ENCODE measurements around the gene ARL11.
"Not testable (repeated sequence)": the region's sequence is repeated elsewhere in the genome, so short reads cannot be mapped to it uniquely, and the experiment has no call there.

Gene ARL11

DNA sequence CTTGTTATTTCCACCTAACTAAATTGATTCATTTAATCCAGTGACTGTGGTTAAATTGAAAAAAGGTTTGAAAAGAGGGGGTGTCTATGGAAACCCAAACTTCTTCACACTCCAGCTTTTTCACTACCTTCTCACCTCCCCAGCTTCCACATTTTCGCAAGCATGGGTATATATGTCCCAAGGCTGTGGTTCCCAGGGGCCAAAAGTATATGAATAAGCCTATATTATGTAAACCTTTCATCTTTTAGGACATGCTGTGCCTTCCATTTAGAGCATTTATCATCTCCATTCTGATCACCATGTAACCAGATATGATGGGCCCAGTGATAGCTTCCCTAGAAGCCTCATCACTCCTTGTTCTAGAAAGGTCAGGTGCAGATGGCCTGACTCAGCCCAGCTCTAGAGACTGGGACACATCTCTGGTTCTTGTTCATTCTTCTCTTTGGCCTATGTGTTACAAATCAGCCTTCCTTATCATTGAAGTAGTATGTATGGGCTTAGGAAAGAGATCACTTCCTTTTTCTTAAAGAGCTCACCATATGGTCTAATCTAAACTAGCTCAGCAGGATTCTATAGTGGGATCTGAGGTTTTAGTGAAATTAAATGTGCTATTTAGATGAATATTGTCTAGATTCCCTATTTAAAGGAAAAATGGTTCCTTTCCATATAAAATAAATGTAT is 19.5 kb upstream of the ARL11 start:
- DNase-seq (ENCODE audit: low read depth, low spot score), result no peak
- no peak overlapping the region for H3K4me3 ChIP-seq (ENCODE audit: low read length)

DNA sequence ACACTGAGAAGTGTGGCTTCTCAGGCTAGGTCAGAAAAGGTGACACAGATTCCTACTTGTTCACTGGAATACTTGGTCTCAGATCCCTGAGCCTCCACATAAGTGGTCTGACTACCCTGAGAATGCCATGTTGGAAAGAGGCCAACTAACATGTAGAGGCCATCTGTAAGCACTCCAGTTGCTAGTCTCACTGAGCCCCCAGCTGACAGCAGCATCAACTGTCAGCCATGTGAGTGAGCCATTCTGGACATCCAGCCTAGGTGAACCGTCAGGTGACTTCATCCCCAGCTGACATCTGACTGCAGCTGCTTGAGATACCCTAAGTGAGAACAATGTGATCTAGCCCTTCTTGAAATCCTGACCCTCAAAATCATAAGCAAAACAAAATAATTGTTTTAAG is 18.1 kb upstream of the ARL11 start:
- H3K4me3 ChIP-seq (ENCODE audit: low read length), result no peak overlapping the region
- DNase-seq (ENCODE audit: low read depth, low spot score), result no peak

DNA sequence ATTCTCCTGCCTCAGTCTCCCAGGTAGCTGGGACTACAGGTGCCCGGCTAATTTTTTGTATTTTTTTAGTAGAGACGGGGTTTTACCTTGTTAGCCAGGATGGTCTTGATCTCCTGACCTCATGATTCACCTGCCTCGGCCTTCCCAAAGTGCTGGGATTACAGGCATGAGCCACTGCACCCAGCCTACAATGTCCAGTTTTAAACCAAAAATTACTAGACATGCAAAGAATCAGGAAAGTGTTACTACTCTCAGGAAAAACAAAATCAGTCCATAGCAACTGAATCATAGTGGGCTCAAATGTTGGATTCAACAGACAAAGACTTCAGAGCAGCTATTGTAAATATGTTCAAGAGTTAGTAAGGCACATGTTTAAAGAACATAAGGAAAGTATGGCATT is 16.3 kb upstream of the ARL11 start:
- DNase-seq (ENCODE audit: low read depth, low spot score); H3K4me3 ChIP-seq (ENCODE audit: low read length): not testable (repeated sequence)

DNA sequence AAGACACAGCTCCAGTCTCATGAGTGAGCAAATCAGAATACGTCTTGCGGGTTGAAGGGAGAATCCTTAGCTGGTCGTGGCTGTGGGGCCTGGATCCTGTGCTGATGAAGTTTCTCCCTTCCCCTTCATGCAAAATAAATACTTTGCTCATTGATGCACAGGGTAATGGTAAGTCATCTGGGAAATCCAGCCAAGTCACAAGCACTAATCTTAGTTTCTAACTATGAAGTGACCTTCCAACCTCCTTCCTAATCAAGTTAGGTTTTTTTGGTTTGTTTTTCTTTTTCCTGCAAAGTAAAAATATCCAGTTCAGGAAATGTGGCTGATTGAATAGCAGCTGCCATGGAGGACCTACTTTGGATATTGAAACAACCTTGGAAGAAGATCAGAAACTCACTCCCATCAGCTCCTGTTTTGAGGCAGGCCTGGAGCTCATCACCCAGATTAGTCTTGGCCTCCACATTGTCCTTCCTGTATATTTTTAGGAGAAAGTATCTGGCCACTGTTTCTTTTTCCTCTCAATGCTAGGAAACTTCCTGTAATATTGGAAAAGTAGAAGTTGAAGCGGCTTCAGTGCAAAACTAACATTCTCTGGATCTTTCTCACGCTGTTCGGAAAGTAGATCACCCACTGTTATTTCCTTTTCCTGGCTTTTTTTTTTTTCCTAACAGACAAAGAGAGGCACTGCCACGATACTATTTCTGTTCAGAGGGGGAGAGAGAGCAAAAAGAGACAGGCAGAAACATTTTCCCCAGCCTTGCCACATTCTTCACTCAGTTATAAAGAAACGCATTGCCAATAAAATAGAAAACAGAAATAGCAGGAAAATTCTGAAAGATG is 12.3 kb upstream of the ARL11 start:
- DNase-seq (ENCODE audit: low read depth, low spot score), result no peak
- H3K4me3 ChIP-seq (ENCODE audit: low read length), result no peak overlapping the region

DNA sequence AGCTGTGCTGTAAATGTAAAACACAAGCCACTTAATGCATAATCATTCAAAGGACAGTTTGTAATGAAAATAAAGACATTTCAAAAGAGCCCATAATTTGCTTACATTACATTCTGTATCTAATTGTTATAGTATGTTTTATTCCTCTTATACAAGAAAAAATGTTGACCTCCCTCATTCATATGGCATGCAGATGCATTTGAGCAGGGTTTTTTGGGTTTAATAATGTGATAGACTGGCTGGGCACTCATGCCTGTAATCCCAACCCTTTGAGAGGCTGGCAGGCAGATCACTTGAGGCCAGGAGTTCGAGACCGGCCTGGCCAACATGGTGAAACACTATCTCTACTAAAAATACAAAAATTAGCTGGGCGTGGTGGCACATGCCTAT is 11.6 kb upstream of the ARL11 start:
- no peak for DNase-seq (ENCODE audit: low read depth, low spot score)
- H3K4me3 ChIP-seq (ENCODE audit: low read length), result no peak overlapping the region

DNA sequence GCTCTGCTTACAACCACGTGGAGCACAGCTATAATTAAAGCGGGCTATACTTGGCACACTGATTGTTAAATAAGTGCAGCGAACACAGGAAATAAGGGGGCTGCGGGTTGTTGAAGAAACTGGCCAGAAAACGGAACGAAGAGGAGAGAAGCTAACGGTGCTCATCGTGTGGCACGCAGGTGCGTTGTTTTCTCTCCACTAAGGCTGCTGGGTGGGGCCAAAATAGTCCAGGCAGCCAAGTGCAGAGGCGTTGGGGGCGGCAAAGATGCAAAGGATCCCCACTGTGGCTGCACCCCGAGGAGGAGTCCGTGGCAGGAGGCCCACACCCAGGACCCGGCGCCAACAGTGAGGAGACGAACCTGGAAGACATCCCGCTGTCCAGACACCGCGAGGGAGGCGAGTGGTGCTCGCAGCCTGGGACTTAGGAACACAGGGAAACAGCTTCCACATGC is 8.1 kb upstream of the ARL11 start:
- DNase-seq (ENCODE audit: low read depth, low spot score), result no peak

DNA sequence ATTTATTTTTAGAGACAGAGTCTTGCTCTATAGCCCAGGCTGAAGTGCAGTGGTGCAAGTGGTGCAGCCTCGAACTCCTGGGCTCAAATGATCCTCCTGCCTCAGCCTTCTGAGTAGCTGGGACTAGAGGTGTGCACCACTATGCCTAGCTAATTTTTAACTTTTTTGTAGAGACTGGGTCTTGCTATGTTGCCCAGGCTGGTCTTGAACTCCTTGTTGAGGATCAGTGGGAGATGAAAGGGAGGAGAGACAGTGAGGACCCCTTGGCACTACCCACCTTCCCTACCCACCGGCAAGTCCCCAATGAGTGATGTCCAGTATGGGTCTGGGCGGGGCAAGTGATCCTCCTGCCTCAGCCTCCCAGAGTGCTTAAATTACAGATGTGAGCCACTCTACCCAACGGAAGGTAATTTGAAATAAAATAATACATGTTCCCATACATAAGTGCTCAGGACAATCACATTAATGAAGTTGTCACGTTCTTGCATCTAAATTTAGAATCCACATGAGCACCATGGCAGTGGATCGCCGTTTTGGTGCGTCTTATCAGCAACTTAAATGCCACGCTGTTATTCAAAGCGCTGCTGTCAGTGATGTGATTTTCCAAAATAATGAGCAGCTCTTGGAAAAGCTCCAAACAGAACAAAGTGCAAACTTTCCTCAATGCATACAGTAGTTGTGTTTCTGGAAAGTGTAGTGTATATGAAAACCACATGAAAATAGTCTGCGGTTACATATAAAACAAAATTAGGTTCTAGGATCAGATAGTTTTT is 5.9 kb upstream of the ARL11 start:
- no peak overlapping the region for H3K4me3 ChIP-seq (ENCODE audit: low read length)

More for the DNA sequence above, 8.1 kb upstream of the ARL11 start:
- H3K4me3 ChIP-seq (ENCODE audit: low read length), result no peak overlapping the region

DNA sequence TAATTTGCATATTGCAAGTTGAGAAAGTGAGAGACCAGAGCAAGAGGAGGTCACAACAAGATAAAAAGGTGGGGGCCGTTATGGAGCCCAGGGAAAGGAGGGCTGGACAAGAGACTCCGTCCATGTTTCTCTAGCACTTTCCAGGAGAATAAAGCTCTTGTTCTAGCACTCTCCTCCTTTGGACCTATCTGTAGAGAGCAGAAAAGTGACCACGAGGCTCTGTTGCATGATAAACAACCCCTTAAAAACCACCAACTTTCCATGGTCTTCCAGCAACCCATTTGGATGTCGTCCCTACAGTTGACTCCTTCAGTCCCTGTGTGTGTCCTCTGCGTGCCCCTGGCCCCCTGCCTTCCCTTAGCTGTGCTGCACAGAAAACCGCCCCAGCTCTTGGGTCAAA is 4.1 kb upstream of the ARL11 start:
- no peak for DNase-seq (ENCODE audit: low read depth, low spot score)
- H3K4me3 ChIP-seq (ENCODE audit: low read length), result no peak overlapping the region

More for the DNA sequence above, 5.9 kb upstream of the ARL11 start:
- no peak for DNase-seq (ENCODE audit: low read depth, low spot score)

DNA sequence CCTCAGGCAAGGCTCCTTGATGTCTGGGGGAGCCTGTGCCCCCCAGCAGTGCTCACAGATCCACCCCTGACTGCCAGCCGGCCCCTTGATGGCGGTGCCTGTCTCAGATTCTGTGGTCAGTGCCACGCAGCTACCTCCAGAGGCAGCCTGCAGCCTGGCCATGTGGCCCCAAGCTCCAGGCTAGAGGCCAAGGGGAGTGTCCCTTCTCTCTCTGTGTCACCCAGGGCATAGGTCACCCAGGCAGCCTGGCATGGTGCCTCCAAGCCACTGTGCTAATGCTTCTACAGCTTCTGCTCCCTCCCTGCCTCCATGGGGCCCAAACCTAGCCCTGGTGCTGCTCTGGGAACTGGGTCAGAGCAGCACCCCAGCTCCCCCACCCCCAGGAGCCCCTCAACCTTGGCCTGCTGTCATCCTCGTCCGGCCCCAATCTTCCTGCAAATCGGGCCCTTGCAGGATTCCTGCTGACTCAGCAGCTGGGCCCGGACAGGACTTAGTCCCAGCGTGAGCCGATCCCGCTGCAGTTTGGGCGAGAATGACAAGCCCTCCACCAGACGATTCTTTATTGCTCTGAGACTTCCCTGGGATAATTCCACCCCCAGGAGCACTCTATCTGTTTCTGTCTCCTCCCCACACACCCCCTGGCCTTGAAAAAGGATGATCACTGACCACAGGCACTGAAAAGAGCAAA is 2.8 kb upstream of the ARL11 start:
- no peak overlapping the region for H3K4me3 ChIP-seq (ENCODE audit: low read length)
- DNase-seq (ENCODE audit: low read depth, low spot score), result no peak

DNA sequence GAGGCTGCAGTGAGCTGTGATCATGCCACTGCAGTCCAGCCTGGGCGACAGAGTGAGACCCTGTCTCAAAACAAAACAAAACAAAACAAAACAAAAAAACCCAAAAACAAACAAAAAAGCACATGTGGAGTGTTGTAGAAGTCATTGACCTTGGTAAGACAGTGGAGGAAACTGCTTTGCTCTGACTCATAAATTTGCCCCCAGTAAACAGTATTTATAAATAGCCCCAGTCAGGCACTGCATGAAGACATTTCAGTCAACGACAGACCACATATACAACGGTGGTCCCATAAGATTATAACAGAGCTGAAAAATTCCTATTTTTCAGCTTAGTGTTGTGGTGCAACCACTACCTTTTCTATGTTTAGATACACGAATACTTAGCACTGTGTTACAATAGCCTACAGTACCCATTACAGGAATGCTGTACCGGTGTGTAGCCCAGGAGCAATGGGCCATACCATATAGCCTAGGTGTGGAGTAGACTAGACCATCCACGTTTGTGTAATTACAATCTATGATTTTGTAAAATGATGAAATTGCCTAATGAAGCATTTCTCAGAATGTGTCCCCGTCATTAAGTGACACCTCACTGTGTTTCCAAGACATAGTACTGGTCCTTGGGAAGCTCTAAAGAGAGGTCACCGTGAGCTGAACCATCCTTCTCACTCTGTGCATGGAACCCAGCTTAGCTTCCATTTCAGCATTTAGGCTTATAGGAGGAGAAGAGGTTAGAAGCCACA is 1.1 kb downstream of the ARL11 start:
- no peak overlapping the region for H3K4me3 ChIP-seq (ENCODE audit: low read length)

DNA sequence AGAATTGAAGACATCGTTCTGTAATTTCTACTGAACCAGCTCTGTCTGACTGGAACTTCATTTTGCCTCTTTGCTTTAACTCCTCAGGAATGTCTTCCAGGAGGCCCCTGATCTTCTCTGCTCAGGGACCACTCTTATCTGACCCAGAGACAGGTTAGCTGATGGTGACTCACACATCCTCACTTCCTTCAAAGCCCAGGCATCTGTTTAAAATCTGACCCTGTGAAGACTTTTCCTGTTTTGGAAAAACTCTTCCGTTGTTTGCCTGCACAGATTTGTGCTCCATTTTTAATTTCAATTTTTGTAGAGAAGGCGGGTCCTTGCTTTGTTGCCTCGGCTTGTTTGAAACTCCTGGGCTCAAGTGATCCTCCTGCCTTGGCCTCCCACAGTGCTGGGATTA is 1.6 kb downstream of the ARL11 start:
- no peak for DNase-seq (ENCODE audit: low read depth, low spot score)
- H3K4me3 ChIP-seq (ENCODE audit: low read length), result no peak overlapping the region

More for the DNA sequence above, 1.1 kb downstream of the ARL11 start:
- DNase-seq (ENCODE audit: low read depth, low spot score), result no peak

DNA sequence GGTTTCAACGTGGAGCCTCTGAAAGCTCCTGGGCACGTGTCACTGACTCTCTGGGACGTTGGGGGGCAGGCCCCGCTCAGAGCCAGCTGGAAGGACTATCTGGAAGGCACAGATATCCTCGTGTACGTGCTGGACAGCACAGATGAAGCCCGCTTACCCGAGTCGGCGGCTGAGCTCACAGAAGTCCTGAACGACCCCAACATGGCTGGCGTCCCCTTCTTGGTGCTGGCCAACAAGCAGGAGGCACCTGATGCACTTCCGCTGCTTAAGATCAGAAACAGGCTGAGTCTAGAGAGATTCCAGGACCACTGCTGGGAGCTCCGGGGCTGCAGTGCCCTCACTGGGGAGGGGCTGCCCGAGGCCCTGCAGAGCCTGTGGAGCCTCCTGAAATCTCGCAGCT is 2.3 kb downstream of the ARL11 start:
- no peak overlapping the region for H3K4me3 ChIP-seq (ENCODE audit: low read length)
- DNase-seq (ENCODE audit: low read depth, low spot score), result no peak

DNA sequence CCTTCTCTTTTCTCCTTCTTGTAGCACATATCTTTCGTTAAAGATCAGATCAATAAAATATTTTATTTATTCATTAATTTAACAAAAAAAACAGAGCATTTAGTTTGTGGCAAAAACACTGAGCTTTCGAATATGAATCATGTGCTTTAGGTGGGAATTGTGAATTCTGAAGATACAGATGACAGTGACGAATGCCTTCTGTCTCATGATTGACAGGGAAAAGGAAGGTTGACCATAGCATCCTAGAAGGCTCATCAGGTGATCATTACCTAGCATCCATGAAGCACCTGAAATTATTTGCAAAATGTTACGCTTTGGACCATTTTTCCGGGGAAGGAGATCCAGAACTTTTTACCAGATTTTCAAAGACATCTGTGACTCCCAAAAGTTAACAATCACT is 3.8 kb downstream of the ARL11 start:
- H3K4me3 ChIP-seq (ENCODE audit: low read length), result no peak overlapping the region
- DNase-seq (ENCODE audit: low read depth, low spot score), result no peak

DNA sequence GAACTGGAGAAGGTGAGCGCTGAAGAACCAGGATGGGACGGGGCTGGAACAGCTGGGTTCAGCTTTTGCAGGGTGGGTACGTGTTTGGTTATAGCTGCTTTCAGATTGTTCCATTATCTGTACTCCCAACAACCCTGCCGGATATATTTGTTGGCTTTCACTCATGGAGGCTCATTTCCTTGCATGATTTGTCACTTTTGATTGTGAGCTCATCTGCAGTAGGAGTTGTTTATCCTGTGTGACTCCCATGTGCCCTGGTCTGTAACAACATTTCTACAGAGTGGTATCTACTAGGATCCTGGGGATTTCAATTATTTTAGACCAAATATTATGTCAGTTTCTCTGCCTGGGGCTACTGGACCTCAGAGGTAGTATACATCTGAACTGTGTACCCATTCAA is 5.4 kb downstream of the ARL11 start:
- no peak for DNase-seq (ENCODE audit: low read depth, low spot score)

DNA sequence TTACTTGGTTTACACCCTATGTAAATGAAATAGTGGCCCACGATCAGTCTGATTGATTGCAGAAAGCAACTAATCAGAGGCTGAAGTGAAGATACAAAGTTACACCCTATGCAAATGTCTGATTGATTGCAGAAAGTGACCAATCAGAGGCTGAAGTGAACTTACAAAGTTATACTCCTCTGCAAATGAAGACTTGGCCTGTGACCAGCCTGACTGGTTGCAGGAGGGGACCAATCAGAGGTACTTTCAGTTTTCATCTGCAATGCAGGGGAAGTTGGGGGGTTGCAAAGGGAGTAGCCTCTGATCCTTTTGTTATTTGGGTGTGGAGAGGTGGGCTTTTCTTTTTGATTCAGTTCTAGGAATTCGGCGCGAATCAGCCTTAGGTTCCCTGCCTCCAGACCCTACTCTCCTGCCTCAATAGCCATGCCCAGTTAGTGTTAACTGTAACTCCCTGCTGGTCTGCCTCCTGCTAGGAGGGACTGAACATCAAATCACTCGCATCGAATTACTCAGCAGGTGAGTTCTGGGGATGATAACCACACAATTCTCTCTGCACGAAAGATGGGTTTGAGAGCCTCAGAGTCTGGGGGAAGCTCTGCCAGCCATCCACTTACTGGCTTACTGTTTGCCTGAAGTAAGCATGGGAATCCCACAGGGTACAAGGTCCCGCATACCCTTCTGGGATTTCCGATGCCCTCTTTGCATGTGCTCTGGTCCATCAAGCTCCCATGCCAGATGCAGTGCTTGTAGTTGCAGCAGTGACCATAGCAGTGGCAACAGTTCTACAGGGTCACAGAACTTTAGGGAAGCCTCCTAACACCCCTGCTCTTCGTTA is 7.5 kb downstream of the ARL11 start:
- peak; percentile 52 for DNase-seq (ENCODE audit: low read depth, low spot score)

More for the DNA sequence above, 5.4 kb downstream of the ARL11 start:
- no peak overlapping the region for H3K4me3 ChIP-seq (ENCODE audit: low read length)

DNA sequence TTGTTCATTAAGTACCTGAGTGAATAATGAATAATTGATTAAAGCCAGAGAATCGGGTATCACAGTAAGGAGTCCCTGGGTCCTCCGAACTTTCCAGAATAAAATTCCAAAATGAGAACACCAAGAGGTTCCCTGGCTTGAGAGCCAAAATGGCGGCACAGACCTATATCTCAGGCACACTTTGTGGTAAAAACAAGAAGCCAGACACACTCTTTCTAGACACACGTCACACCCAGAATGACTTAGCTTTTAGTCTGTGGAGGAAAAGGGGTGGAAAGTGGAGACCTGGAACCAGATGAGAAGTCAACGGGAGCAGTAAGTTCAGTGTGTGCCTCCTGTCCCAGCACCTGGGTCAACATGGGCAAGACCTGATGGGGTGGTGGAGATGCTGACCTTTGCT is 8.4 kb downstream of the ARL11 start:
- no peak overlapping the region for H3K4me3 ChIP-seq (ENCODE audit: low read length)

More for the DNA sequence above, 7.5 kb downstream of the ARL11 start:
- H3K4me3 ChIP-seq (ENCODE audit: low read length), result no peak overlapping the region; the same call in 1 of the 2 replicates

DNA sequence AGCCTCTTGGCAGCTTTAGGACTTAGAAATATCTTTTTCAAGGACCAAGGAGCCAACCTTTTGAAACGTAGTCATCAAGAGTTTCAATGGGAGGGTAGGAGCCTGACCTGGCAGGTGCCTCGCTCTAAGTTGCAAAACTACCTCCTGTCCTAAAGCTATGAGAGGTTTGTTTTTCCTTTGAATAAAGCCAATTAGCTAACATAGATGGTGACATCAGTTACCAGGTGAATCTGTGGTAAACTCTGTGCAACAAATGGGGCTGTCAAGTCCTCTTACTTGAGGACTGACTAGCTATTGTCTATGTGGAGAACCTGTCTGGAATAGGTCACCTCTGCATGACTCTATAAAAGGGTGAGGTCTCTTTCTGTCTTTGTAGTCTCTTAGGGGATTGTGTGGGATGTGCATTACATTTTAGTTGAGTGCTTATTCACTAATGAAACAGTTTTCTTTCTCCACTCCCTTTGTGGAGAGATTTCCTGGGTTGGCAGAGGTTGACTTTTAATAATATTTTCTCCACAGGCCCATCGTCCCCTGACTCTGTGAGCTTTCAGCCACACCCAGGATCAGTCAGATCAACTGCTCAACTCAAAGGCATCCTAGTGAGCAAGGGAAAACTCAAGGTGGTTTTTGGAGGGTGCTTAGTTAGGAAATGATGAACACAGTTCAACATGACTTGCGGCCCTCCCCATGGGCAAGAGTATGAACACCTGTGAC is 9.9 kb downstream of the ARL11 start:
- no peak for DNase-seq (ENCODE audit: low read depth, low spot score)
- H3K4me3 ChIP-seq (ENCODE audit: low read length), result no peak overlapping the region

More for the DNA sequence above, 8.4 kb downstream of the ARL11 start:
- no peak for DNase-seq (ENCODE audit: low read depth, low spot score)
